ENCODE results near the gene FCHO1.

FCHO1 gene, protein sequence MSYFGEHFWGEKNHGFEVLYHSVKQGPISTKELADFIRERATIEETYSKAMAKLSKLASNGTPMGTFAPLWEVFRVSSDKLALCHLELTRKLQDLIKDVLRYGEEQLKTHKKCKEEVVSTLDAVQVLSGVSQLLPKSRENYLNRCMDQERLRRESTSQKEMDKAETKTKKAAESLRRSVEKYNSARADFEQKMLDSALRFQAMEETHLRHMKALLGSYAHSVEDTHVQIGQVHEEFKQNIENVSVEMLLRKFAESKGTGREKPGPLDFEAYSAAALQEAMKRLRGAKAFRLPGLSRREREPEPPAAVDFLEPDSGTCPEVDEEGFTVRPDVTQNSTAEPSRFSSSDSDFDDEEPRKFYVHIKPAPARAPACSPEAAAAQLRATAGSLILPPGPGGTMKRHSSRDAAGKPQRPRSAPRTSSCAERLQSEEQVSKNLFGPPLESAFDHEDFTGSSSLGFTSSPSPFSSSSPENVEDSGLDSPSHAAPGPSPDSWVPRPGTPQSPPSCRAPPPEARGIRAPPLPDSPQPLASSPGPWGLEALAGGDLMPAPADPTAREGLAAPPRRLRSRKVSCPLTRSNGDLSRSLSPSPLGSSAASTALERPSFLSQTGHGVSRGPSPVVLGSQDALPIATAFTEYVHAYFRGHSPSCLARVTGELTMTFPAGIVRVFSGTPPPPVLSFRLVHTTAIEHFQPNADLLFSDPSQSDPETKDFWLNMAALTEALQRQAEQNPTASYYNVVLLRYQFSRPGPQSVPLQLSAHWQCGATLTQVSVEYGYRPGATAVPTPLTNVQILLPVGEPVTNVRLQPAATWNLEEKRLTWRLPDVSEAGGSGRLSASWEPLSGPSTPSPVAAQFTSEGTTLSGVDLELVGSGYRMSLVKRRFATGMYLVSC

DNA sequence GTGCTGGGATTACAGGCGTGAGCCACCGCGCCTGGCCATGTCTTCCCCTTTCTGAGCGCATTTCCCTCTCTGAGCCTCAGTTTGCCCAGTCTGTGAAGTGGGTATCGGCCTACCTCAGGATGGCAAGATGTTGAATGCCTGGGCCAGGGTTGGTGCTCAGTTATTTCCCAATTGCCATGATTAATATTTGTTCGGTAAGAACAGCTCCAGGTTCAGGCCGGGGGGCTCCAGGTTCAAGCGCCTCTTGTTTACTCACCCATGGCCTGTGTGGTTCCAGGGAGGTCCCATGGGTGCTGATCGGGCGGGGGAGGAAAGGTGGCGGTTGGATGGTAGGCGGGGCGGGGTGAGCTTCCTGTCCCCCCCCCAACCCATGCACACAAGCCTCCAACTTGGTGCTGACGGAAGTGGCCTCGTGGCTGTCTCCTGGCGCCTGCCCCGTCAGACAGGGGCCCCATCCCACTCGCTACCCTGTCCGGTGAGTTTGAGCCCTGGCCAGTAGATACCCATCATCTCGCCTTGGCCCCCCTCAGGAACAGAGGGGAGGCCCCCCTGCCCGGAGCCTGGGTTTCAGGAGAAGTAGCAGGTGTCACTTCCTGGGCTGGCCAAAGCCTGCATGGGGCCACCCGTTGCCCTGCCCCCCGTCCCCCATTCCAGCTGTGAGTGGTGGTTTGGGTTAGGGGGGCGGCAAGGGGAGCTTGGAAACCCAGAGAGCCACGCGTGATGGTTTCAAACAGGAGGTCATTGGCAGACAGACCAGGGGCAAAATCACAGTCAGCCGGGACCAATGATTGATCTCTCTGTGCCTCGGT, at the start of gene FCHO1:
Gene FCHO1, plus strand, starts transcription at position 375 of the 809 bp plus-strand sequence. CDS start 3,688 bp downstream, outside the sequence.
- DNase-seq (peak; percentile 88), ATAC-seq (peak; percentile 65)

DNA sequence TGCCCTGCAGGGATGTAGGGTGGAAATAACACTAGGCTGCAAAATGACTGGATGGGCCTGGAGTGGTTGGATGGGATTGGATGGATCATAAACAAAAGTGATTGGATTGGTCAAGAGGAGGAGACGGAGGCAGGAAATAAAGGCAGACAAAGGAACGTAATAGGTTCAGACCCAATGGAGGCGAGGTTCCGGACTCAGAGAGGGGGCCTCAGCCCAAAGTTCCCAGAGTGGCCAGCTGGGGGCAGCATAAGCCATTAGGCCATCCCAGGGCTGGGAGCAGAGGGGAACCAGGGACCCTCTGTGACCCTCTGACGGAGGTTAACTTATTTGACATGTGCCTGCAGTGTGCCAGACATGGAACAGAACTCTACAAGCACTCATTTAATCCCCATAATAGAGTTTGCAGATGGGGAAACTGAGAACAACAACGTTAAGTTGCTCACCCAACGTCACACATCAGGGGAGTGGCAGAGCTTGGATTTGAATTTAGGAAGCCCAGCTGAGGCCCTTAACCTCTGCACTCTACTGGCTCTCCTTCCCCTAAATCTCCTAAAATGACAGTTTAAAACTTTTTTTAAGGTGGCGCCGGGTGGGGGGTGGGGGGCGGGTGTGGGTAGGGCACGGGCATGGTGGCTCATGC, 47.3 kb upstream of the FCHO1 start:
- DNase-seq (peak; percentile 85), ATAC-seq (peak; percentile 76)

DNA sequence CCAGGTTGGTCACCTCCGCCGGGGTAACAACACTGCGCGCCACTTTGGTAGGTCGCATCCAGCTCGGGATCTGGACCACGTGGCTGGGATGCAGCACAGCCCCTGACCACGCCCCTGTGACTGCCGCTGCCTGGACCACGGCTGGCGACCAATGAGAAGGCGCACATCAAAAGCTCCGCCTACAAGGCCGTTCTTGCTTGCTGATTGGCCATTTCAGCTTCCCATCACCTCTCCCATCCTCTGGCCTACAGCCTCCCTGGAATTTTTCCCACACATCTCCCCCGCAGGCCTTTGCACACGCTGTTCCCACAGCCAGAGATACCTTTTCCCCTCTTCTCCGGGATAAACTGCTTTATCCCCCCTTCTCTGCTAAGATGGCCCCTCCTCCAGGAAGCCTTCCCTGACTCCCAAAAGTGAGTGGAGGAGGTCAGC, 44.5 kb upstream of the FCHO1 start:
- no peak for DNase-seq

DNA sequence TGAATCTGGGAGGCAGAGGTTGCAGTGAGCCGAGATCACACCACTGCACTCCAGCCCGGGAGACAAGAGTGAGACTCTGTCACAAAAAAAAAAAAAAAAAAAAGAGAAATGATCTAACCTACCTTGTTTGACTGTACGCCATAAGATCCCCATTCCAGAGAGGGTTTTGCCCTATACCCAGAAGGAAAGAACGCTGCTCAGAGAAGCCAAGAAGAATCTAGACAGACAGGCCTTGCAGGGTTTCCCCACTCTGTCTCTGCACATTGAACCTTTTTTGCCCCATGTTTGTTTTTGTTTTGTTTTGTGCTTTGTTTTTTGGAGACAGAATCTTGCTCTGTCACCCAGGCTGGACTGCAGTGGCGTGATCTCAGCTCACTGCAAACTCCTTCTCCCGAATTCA, 39.4 kb upstream of the FCHO1 start:
- DNase-seq (no peak), ATAC-seq (no peak)

More for the DNA sequence above, 44.5 kb upstream of the FCHO1 start:
- ATAC-seq, result no peak

DNA sequence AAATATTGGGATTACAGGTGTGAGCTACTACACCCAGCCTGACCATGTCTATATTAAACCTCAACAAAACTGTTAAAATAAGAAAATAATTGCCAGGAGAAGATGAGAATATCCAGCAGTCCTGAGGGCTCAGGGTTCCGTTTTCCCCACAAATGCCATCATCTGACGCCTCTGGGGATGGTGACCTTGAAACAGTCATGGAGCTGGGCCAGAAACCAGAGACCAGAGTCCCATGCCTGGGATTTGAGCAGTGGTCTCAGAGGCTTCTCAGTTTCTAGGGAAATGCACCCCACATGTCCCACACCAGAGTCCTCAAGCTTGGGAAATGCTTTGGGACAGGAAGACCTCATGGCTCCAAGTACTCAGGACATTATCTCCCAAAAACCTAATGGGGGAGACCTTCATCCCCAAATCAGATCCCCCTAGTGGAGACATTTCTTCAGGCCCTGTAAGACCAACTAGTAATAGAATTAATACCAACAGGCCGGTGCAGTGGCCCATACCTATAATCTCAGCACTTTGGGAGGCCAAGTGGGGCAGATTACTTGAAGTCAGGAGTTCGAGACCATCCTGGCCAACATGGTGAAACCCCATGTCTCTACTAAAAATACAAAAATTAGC, 34.9 kb upstream of the FCHO1 start:
- ATAC-seq (no peak), DNase-seq (no peak)

DNA sequence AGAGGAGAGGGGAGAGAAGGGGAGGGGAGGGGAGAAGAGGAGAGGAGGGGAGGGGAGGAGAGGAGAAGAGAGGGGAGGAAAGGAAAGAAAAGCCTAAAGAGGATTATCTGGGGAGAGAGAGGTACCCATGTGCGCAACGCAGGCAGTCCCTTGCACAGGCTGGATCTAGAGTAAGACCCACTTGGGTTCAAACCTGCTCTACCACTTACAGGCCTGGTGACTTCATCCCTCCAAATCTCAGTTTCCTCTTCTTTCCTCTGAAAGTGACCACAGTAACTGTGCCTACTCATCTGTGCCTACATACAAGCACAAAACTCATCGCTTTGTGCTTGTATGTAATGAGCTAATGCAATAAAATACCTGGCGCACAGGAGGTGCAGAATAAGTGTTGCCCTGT, 32.7 kb upstream of the FCHO1 start:
- ATAC-seq (peak; percentile 46), DNase-seq (no peak)

DNA sequence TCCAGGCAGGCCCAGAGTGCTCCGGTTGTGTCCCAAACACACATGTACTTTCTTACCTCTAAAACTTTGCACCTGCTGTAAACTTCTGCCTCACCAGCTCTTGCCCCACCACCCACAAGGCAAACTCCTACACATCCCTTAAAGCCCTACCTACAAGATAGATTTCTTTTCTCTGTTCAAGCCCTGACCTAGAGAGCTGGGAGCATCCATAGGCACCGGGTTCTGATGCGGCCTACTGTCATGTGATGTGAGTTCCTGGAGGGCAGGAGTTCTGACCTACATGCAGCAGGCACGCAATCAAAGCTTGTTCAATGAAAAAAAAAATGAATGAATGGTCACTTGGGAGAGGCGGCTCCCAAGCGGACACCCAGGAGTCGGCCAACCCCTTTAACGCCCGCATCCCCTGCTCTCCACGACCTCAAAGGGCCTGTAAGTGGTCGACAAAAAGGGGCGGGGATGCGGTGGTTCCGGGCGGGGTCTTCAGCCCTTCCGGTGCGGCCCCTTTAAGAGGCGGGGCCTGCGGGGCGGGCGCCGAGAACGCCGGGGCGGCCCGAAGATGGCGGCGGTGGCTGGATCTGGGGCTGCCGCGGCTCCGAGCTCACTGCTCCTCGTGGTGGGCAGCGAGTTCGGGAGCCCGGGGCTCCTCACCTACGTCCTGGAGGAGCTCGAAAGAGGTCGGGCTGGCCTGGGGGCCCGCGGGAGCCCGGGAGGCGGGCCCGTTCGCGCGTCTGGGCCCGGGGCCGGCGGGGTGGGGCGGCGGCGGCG, 32.1 kb upstream of the FCHO1 start, which contains the start of gene MAP1S:
Gene MAP1S, plus strand, starts transcription at position 534 of the 765 bp plus-strand sequence. Its CDS starts 23 bp downstream, at position 557.
- peak; percentile 84 for ATAC-seq

DNA sequence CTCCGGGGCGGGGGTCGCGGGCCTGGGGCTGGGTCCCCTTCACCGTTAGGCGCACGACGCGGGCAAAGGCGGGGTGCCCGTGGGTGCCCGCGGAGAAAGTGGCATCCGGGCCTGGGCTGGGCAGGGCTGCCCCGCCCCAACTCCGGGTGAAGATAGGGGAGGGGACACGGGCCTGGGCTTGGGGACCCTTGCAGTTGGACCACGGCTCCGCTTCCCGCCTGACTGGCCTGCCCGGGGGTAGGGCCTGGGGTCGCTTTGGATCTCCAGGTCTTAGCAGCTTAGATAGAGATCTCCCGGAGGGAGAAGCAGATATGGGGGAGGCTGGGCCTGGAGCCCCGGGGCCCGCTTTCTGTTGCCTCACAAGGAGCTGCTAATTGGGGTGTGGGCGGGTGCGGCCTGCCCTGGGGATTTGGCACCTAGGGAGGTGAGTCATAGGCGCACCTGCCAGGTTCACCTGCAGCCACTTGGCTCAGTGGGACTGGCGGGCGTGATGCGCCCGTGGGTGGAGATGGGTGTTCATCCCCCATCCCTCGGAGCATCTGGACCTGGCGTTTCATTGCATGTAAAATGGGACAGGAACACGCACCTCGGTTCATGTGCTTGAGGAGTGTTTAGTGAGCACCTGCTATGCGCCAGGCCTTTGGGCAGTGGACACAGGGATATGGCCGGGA, 31.4 kb upstream of the FCHO1 start:
- ATAC-seq (peak; percentile 6), DNase-seq (peak; percentile 33)

More for the DNA sequence above, 32.1 kb upstream of the FCHO1 start, which contains the start of gene MAP1S:
- DNase-seq, result peak; percentile 84

DNA sequence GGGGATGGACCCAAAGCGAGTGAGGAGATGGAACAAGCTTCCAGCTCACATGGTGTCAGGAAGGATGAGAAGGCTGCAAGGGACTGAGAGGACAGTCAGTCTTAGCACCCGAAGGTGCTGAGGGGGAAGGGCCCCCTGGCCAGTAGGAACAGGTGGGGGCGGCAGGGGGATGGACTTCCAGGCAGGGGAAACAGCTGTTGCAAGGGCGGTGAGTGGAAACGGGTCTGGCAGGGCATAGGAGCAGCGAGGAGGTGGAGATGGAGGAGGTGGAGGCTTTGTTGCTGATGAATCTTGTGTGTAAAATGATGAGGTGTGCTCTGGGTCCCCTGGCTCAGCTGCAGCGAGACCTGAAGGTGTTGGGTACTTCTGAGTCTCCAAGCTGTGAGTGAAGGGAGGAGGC, 30.8 kb upstream of the FCHO1 start:
- peak; percentile 18 for DNase-seq
- ATAC-seq, result no peak

DNA sequence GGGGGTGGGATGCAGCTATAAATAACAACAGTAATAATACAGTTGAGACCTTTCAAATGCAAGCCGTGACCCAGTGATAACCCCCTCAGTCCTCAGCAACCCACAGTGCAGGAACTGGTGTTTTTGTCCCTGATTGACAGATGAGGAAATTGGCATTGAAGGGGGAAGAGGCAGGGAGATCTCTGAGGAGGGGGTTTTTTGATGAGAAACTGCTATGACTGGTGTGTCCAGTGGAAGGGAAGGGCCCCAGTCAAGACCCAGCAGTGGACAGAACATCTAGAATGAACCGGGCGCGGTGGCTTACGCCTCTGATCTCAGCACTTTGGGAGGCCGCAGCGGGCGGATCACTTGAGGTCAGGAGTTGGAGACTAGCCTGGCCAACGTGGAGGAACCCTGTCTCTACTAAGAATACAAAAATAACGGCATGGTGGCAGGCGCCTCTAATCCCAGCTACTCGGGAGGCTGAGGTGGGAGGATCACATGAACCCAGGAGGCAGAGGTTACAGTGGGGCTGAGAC, 30.1 kb upstream of the FCHO1 start:
- DNase-seq, result no peak
- no peak for ATAC-seq

DNA sequence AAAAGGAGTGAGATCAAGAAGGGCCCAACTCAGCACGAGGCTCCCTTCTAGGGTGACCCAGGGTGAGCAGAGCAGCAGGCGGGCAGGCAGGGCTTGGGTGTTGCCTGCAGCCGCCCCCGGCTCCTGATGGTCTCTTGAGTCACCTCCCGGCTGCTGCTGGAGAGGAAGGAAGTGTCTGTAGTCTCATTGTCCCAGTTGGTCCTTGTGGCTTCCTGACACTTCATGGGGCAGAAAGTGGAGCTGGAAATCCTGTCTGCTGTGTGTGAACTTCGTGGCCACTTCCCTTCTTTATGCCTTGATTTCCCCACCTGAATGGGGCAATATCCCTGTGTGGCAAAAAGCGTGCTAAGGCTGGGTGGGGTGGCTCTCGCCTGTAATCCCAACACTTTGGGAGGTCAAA, 29.5 kb upstream of the FCHO1 start:
- DNase-seq, result peak; percentile 14
- ATAC-seq, result peak; percentile 8

DNA sequence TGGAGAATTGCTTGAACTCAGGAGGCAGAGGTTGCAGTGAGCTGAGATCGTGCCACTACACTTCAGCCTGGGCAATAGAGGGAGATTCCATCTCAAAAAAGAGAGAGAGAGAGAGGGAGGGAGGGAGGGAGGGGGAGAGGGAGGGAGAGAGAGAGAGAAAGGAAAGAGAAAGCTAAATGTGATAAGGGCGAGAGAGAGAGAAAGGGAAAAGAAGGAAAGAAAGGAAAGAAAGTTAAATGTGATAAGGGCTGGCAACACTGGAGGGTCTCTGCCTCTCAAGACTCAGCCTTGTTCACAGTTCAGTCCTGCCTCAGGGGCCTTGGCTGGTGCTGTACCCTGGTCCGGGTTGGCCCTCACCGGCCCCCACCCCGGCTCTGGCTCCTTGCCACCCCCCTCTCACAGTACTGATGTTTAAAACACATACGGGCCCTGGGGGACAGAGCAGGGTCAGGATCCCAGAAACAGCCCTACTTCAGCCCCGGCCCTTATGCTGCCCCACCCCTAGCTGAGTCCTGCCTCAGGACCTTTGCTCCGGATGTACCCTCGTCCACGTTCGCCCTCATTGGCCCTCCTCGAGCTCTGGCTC, 28.5 kb upstream of the FCHO1 start:
- no peak for DNase-seq
- no peak for ATAC-seq

DNA sequence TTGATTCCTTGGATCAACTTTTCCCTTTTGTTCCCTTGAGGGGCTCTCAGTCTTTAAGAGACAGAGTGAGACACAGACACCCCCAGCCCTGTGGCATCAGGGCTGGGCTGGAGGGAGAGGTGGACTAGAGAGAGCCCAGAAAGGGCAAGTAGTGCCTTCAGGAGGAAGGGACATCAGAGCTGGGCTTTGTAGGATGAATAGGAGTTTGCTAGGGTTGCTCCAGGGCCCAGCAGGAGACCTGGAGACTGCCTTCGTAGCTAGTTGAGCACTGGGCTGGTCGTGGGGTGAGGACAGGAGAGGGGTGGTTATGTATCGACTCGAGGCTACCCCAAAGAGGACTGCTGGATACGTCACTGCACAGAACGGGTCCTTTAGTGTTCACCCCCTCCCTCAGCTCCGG, 26.6 kb upstream of the FCHO1 start:
- ATAC-seq (no peak), DNase-seq (no peak)

DNA sequence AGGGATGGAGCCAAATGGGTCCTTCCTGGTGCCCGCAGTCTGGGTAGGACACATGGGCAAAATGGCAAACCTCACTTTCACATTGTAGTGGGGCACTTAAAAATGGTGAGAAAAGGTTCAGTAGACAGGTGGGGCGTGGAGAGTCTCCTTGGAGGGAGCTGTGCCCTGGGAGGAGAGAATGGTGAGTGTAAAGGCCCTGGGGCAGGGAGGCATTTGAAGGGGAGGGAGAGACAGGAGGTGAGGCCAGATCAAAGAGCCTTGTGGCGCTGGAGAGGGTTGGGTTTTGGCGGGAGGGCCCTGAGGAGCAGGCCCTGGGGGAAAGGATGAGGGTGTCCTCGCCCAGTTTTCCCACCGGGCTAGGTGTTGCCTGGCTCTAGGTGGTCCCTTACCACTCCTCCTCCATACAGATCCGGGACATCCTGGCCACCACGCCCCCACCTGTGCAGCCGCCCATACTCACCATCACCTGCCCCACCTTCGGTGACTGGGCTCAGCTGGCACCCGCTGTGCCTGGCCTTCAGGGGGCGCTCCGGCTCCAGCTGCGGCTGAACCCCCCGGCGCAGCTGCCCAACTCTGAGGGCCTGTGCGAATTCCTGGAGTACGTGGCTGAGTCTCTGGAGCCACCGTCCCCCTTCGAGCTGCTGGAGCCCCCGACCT, 25.7 kb upstream of the FCHO1 start:
- DNase-seq (peak; percentile 43), ATAC-seq (no peak)

DNA sequence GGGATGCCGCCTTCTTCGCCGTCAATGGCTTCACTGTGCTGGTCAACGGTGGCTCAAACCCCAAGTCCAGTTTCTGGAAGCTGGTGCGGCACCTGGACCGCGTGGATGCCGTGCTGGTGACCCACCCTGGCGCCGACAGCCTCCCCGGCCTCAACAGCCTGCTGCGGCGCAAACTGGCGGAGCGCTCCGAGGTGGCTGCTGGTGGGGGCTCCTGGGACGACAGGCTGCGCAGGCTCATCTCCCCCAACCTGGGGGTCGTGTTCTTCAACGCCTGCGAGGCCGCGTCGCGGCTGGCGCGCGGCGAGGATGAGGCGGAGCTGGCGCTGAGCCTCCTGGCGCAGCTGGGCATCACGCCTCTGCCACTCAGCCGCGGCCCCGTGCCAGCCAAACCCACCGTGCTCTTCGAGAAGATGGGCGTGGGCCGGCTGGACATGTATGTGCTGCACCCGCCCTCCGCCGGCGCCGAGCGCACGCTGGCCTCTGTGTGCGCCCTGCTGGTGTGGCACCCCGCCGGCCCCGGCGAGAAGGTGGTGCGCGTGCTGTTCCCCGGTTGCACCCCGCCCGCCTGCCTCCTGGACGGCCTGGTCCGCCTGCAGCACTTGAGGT, 25.0 kb upstream of the FCHO1 start:
- ATAC-seq (no peak), DNase-seq (no peak)

DNA sequence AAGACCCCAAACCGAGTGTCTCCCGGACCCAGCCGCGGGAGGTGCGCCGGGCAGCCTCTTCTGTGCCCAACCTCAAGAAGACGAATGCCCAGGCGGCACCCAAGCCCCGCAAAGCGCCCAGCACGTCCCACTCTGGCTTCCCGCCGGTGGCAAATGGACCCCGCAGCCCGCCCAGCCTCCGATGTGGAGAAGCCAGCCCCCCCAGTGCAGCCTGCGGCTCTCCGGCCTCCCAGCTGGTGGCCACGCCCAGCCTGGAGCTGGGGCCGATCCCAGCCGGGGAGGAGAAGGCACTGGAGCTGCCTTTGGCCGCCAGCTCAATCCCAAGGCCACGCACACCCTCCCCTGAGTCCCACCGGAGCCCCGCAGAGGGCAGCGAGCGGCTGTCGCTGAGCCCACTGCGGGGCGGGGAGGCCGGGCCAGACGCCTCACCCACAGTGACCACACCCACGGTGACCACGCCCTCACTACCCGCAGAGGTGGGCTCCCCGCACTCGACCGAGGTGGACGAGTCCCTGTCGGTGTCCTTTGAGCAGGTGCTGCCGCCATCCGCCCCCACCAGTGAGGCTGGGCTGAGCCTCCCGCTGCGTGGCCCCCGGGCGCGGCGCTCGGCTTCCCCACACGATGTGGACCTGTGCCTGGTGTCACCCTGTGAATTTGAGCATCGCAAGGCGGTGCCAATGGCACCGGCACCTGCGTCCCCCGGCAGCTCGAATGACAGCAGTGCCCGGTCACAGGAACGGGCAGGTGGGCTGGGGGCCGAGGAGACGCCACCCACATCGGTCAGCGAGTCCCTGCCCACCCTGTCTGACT, 24.1 kb upstream of the FCHO1 start:
- no peak for ATAC-seq
- DNase-seq, result no peak

DNA sequence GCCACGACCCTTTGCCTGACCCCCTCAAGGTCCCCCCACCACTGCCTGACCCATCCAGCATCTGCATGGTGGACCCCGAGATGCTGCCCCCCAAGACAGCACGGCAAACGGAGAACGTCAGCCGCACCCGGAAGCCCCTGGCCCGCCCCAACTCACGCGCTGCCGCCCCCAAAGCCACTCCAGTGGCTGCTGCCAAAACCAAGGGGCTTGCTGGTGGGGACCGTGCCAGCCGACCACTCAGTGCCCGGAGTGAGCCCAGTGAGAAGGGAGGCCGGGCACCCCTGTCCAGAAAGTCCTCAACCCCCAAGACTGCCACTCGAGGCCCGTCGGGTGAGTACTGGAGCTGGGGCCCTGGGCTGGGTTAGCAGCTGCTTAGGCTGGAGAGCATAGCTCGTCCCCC, 23.4 kb upstream of the FCHO1 start:
- DNase-seq (no peak), ATAC-seq (no peak)
